Measurements from ENCODE around the gene PRPF40B. TPM values are rescaled to one million over a fixed set of nuclear protein-coding genes. Genes with fewer than 3 reads are reported as not detected.

The PRPF40B gene
- total and polyA plus RNA-seq, 2 of the 13 experiments (the other 11 are each of a cell fraction or from before 2014, with no cell fraction given), result 5.0 to 7.8 TPM

DNA sequence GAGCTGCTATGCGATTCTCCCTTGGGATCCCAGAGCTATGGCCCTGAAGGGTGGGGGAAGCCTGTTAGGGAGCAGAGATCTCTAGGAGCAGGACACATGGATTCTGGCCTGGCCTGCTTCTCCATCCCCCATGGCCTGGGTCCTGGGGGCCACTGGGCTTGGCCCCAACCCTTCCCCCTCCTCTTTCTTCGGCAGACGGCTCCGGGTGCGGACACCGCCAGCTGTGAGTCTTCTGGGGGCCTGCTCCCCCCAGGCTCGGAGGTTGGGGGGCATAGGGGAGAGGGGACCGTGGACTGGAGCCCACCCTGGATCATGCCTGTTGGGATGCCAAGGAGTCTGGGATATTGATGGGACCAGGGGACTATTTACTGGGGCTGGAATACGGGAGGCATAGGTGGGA is 9.0 kb downstream of the PRPF40B start (continued):
- TF ChIP-seq, protein P1, sequence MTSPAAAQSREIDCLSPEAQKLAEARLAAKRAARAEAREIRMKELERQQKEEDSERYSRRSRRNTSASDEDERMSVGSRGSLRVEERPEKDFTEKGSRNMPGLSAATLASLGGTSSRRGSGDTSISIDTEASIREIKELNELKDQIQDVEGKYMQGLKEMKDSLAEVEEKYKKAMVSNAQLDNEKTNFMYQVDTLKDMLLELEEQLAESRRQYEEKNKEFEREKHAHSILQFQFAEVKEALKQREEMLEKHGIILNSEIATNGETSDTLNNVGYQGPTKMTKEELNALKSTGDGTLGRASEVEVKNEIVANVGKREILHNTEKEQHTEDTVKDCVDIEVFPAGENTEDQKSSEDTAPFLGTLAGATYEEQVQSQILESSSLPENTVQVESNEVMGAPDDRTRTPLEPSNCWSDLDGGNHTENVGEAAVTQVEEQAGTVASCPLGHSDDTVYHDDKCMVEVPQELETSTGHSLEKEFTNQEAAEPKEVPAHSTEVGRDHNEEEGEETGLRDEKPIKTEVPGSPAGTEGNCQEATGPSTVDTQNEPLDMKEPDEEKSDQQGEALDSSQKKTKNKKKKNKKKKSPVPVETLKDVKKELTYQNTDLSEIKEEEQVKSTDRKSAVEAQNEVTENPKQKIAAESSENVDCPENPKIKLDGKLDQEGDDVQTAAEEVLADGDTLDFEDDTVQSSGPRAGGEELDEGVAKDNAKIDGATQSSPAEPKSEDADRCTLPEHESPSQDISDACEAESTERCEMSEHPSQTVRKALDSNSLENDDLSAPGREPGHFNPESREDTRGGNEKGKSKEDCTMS (CRISPR knock-in tag; conservative IDR thresholded peaks at IDR 0.05), result no peak
- TF ChIP-seq ZSCAN22 (CRISPR knock-in tag; IDR thresholded peaks at IDR 0.05), result no peak
- no peak for TF ChIP-seq ZNF121 (CRISPR knock-in tag; IDR thresholded peaks at IDR 0.05)
- TF ChIP-seq BCL6 (CRISPR knock-in tag; IDR thresholded peaks at IDR 0.05), result no peak

DNA sequence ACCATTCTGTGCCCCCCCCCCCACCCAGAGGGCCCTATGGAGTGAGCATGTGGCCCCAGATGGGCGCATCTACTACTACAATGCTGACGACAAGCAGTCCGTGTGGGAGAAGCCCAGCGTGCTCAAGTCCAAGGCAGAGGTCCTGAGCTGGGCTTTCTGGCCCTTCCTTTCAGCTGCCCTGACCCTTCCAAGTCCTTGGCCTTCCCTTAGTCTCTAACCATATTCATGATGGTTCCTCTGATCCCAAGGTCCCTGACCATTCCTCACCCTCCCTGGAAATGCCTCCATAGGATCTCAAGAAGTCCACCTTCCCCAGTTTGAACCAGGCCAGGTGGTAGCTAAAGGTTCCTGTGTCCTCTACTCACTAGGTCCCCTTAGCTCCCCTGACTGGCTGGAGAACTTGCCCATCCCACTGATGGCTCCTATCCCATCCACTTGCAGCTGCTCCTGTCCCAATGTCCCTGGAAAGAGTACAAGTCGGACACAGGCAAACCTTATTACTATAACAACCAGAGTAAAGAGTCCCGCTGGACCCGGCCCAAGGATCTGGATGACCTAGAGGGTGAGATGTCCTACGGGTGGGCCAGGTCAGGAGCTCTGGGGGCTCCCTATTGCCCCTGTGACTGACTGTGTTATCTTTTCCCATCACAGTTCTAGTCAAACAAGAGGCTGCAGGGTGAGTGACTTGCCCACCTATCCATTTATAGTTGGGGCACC is 9.8 kb downstream of the PRPF40B start:
- POLR2A ChIA-PET, result no interaction called here
- CTCF ChIA-PET (ENCODE audit: low intra/inter-chr PET ratio, low total read pairs), result no interaction called here

More for the DNA sequence above, 9.8 kb downstream of the PRPF40B start:
- Histone ChIP-seq H3K4me3 (replicated peaks in 1 of 3; ENCODE audit: insufficient read depth in 1 of 3, low read depth in 2 of 3, low read length in 3 of 3) (no peak overlapping the region), H3K4me2 (ENCODE audit: low read depth, low read length) (no peak overlapping the region), H3K79me2 (ENCODE audit: insufficient read depth, low read length) (no peaks in the 10 kb centered on the region), H3K4me1 (ENCODE audit: insufficient read depth, low read length) (peaks cover 18% of the 10 kb centered on the region), H3K9ac (ENCODE audit: insufficient read depth, low read depth, low read length) (no peak overlapping the region), H3K9me3 (ENCODE audit: low read length) (no peaks in the 10 kb centered on the region), H3K27ac (ENCODE audit: extremely low read length, insufficient read depth, low read length) (no peak overlapping the region), H4K20me1 (ENCODE audit: insufficient read depth, low read length) (no peaks in the 10 kb centered on the region), H3K36me3 (replicated peaks in 1 of 2; ENCODE audit: control insufficient read depth in 1 of 2, insufficient read depth in 2 of 2, low read length in 2 of 2) (no peaks in the 10 kb centered on the region), H2AFZ (ENCODE audit: low read length) (no peak overlapping the region), H3K27me3 (ENCODE audit: control insufficient read depth in 1 of 2, insufficient read depth in 2 of 2, low read length in 2 of 2) (no peaks in the 10 kb centered on the region)
- no peak for DNase-seq (ENCODE audit: low spot score)
- no peak for ATAC-seq
- no TSS peak for BruUV-seq (replicated peaks)
- FAIRE-seq, result no peak
- TF ChIP-seq, protein P2, sequence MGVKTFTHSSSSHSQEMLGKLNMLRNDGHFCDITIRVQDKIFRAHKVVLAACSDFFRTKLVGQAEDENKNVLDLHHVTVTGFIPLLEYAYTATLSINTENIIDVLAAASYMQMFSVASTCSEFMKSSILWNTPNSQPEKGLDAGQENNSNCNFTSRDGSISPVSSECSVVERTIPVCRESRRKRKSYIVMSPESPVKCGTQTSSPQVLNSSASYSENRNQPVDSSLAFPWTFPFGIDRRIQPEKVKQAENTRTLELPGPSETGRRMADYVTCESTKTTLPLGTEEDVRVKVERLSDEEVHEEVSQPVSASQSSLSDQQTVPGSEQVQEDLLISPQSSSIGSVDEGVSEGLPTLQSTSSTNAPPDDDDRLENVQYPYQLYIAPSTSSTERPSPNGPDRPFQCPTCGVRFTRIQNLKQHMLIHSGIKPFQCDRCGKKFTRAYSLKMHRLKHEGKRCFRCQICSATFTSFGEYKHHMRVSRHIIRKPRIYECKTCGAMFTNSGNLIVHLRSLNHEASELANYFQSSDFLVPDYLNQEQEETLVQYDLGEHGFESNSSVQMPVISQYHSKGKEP (CRISPR knock-in tag; IDR thresholded peaks at IDR 0.05), result no peak
- TF ChIP-seq ZBTB7B (CRISPR knock-in tag; IDR thresholded peaks at IDR 0.05), result no peak
- no peak for TF ChIP-seq RBM39 (IDR thresholded peaks at IDR 0.05; ENCODE audit: low read depth, low read length, poor library complexity, severe bottlenecking)
- no peak for TF ChIP-seq POLR2AphosphoS5 (IDR thresholded peaks at IDR 0.05; ENCODE audit: low read depth, low read length)
- TF ChIP-seq, protein P3, sequence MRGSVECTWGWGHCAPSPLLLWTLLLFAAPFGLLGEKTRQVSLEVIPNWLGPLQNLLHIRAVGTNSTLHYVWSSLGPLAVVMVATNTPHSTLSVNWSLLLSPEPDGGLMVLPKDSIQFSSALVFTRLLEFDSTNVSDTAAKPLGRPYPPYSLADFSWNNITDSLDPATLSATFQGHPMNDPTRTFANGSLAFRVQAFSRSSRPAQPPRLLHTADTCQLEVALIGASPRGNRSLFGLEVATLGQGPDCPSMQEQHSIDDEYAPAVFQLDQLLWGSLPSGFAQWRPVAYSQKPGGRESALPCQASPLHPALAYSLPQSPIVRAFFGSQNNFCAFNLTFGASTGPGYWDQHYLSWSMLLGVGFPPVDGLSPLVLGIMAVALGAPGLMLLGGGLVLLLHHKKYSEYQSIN (CRISPR knock-in tag; IDR thresholded peaks at IDR 0.05; ENCODE audit: borderline replicate concordance), result no peak
- TF ChIP-seq ZNF143 (CRISPR knock-in tag; IDR thresholded peaks at IDR 0.05), result no peak
- TF ChIP-seq PLRG1 (conservative IDR thresholded peaks at IDR 0.05), result no peak
- no peak for TF ChIP-seq ZBTB10 (CRISPR knock-in tag; IDR thresholded peaks at IDR 0.05; ENCODE audit: borderline replicate concordance)
- TF ChIP-seq ZNF253 (CRISPR knock-in tag; IDR thresholded peaks at IDR 0.05; ENCODE audit: borderline replicate concordance), result no peak
- no peak for TF ChIP-seq RELA (CRISPR knock-in tag; IDR thresholded peaks at IDR 0.05)
- no peak for TF ChIP-seq SSRP1 (CRISPR knock-in tag; IDR thresholded peaks at IDR 0.05)
- 97% methylated on average over 5 of the region's 8 CpGs for WGBS (ENCODE audit: low lambda C conversion rate)
- intact Hi-C loops (cut with micrococcal nuclease; ENCODE audit: unreplicated experiment), result no loop called here
- in situ Hi-C loops (cut with HindIII; ENCODE audit: extremely low pct_ligation_motif_present, low pct_unique_long_range_greater_than_20kb), result no loop called here

Data from HepG2 (cell line).